Activated gamma-delta T cell treated with anti-CD3 and anti-CD28 coated beads, Interleukin-2, amount 50 U/mL, for 16 hours (primary cell): ENCODE results near the gene SMOC2.
"Not testable (repeated sequence)": the region's sequence is repeated elsewhere in the genome, so short reads cannot be mapped to it uniquely, and the experiment has no call there.

Source experiments
- DNase-seq: peaks from one replicate; pipeline ENCODE4 v3.0.0-alpha.2; 2020; ENCODE audit warnings: low read depth

The SMOC2 gene

DNA sequence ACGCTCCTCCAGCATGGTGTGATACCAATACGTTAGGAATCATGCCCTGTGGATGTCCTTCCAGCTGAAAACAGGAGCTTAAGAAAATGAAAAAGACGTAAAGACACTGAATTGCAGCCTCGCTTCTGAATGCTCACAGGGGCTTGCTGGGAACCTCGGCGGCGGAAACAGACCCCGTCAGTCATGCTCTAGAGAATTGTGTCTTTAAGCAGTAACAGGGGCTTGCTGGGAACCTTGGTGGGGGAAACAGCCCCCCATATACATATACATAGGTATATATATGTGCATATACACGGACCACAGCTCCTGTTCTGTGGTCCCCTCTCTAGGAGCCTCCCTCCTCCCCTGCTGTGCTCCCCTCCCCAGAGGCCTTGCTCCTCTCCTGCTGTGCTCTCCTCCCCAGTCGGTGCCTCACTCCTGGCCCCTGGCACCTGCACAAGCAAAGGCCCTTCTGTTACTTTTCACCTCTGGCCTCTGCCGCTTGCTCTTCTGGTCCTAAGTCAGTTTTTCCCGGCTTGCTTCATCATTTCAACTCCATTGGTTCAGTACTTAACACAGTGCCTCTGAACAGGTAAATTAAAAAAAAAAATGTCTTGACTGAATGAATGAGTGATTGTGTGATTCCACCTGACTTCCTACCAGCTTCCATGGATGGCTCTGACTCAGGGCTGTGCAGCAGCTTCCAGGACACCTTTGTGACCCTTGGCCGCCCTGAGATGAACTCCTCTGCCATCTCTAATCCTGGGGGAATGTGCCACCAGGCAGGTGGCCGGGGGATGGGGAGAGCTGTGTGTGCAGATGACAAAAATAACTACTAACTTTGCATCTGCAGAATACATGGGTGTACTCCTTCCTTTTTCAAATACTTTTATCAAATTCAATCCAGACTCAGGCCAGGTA, 246.1 kb downstream of the SMOC2 start:
- no peak for DNase-seq

DNA sequence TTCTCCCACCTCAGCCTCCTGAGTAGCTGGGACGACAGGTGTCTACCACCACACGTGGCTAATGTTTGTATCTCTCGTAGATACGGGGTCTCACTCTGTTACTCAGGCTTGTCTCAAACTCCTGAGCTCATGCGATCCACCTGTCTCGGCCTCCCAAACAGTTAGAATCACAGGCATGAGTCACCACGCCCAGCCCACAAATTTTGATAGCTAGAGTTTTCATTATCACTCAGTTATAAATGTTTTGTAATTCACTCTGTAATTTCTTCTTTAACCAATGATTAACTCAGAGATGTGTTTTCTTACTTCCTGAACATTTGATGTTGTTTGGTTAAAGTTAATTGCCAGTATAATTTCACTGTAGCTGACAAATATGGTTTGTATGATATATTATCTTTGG, 249.3 kb downstream of the SMOC2 start:
- no peak for DNase-seq

DNA sequence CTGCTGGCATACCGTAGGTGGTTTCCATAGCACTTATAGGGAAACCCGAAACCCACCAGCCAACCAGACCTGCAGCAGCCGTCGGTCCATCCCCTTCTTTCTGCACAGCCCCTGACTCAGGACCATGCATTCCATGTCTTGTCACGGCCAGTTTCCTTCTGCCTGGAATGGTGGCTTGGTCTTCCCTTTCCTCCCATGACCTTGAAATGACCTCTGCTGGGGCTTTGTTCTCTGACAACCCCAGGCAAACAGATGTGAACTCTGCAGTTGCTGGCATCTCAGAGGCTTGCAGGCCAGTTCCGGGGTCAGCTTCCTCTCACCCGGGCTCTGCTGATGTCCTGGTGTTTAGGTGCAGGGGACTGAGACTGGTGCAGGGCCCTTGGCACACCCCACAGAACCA, 250.8 kb downstream of the SMOC2 start:
- no peak for DNase-seq

DNA sequence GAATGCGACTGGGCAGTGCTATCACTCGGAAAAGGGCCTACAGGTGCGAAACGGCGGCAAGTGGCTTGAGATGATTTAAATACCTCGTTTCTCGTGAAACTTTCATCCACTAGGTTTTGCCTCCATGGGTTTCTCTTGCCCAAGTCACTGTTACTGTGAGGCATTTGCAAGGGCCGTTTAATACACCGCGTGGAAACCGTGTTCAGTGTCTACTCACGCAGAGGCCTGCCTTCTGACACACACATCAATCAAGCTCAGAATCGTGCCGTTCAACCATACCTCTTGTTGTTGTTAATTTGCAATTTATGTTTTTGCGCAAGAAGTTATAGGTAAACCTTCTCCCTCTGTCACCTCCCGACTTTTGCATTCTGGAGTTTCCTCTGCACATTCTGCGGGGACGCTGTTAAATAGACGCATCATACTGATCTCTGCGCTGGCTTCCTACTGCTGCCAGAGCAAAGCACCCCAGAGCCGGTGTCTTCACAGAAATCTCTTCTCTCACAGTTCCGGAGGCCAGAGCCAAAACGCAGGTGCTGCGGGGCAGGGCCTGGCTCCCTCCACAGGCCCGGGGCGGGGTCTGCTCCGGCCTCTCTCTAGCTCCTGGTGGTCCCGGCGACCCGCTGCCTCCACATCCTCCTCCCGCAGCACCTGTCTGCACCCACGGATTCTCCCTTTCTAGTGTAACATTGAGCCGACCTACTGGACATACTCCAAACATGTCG, 251.4 kb downstream of the SMOC2 start:
- no peak for DNase-seq

DNA sequence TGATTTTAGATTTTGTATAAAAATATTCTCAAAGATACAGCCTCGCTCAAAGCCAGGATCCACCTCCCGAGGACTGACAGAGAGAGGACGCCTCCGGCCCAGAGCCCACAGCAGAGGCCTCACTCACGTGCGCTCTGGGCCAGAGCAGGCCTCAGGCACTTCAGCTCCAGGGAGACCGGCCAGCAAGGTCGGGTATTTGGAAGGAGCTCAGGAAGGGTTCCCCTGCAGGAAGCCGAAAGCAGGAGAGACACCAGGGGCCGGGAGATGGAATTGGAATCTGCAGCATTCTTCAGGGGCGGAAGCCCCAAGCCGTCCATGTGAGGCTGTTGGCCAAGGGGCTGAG, 251.9 kb downstream of the SMOC2 start:
- DNase-seq: not testable (repeated sequence)

DNA sequence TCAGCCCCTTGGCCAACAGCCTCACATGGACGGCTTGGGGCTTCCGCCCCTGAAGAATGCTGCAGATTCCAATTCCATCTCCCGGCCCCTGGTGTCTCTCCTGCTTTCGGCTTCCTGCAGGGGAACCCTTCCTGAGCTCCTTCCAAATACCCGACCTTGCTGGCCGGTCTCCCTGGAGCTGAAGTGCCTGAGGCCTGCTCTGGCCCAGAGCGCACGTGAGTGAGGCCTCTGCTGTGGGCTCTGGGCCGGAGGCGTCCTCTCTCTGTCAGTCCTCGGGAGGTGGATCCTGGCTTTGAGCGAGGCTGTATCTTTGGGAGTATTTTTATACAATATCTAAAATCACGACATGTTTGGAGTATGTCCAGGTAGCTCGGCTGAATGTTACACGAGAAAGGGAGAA, 253.8 kb downstream of the SMOC2 start:
- DNase-seq: not testable (repeated sequence)

DNA sequence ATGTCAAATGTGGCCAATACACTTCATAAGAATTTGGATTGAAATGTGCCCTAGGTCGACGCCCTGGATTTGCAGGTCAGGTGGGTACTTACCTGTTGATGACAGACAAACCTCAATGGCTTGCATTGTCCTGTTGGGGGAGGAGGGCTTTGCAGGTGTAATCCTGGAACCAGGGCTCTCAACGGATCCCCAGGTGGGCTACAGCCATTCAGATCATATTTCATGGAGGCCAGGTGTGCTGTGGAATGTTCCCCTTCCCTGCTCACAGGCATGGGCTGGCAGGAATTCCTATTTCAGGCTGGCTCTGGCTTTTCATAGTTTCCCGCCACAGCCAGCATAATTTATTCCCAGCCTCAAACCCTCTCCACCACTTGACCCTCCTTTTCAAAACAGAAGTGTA, 254.7 kb downstream of the SMOC2 start:
- DNase-seq: no peak

DNA sequence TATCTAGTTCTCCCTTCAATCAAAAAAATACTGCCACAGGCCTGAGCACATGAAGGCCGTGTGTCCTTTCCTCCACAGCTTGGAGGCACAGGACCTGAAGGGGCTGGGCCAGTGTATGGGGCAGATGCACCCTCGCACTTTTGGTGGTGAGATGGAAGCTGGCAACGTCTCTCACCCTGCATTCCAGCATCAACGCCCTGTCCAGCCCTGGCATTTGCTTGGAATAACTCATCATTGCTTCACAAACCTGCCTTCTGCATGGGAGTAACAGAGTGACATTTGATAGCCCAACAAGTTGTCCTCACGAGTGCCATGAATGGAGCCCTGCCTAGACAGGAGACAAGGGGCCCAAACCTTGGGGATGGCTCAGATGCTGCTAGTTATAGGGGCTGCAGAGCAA, 257.9 kb downstream of the SMOC2 start:
- no peak for DNase-seq

DNA sequence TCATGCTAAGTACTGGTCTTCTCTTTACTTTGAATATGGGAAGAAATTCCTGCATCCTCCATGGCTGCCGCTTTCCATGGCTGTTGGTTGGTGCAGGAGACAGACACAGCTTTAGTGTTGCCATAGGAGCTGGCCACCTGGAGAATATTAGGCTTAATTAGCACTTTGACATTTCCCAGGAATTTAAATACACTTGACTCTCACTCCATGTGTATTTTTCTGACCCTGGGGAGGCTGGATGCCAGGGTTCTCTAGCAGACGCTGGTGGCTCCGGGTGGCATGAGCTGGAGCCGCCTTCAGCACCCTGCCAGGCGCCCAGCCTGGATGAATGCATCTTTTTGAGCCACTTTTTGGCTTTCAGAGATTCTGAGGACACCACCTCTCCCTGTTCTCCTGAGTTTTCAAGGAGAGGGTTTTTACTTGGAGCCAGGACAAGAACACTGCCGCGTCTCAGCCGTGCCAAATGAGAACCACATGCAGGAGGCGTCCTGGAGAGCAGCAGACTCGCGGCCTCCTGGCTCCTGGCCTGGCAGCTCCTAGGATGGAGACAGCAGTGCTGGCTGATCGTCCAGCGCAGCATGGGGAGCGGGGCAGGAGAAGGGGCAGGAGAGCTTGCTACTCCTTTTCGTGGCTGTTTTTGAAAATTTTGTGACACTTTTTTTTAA, 258.8 kb downstream of the SMOC2 start:
- DNase-seq: no peak

DNA sequence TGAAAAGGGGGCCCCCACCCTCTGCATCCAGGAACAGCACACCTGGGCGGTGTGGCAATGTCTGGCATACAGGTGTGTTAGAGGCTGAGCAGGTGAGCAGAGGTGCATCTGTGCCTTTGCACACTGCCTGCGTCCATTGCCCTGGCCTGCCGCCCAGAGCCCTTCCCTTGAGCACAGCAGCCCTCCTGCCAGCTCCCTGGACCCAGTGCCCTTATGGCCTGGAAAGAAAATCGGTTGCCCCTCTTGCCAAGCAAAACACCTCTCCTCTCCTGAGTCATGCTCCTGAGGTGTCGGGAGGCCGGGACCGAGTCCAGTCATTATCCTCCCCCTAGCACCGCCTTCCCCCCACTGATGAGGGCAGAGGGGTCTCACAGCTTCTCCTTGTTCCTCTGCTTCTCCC, 259.9 kb downstream of the SMOC2 start:
- DNase-seq: no peak

DNA sequence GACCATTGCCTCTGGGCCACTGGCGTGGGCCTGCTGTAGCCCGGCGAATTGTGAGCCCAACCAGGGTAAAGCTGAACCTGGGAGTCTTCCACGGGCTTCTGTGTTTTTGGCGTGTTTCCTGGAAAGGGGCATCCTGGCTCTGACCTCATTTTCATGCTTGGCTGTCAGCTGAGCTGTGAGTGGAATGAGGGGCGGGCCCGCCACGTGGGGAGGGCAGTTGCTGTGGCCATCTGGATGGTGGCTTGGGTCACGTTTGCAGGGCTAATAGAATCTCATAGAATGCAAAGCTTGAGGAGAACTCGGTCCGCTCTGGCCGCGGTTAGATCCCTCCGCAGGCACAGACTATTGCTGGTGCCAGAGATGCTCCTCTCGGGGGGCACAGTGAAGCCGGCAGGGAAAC, 263.0 kb downstream of the SMOC2 start:
- DNase-seq: no peak

DNA sequence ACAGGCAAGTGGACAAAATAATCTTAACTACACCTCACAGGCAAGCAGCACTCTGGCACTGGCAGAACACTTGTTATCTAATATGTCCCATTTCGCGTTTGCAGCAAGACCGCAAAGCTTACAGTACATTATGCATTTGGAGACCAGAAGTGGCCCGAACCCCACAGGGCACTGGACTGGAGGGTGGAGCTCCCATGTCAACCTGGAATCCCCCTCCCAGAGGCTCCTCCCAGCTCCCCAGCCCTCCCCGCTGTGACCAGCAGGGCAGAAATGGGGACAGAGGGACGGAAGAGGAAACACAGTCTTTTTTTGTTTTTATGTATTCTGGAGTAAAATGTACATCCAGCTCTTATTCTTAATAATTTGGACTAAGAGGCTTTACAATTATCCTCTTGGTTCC, 263.7 kb downstream of the SMOC2 start:
- DNase-seq: no peak

DNA sequence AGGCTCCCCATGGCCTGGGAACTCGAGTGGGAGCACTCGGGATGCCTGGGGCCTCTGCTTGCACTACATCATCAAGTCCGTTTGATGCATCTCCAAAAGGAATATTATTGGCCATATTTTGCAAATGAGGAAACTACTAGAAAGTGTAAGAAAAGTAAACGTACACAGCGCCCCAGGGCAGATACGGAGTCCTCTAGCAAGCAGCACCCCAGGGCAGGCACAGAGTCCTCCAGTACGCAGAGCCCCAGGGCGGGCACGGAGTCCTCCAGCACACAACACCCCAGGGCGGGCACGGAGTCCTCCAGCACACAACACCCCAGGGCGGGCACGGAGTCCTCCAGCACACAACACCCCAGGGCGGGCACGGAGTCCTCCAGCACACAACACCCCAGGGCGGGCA, 264.3 kb downstream of the SMOC2 start:
- not testable (repeated sequence) for DNase-seq

DNA sequence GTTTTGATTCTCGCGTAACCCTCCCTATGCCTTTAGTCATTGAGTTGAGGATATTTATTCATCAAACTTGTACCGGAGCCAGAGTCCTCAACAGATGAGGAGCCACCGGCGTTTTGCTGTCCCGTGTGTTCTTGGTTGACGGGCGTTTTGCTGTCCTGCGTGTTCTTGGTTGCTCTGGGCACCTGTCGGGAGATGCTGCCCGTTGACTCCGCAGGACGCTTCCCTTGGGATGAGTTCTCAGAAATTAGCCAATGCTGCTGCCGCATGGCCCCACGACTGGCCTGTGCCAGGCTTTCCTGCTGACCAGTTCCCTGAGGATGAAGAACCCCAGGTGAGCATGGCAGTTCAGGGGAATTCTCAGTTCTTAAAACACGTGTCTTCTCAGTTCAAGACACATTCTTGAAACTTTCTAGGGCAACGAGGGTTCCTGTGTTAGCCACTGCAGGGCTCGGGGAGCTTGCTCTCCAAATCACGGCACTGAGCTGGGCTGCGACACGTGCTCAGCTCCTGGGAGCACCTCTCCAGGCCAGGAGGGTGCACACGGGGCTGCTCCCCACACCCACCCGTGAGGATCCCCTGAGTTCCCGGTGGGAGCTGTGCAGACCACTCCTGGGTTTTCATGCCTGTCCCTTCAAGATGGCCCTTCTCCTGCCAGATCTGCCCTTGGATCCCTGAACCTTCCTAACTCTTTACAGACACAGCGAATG, 265.6 kb downstream of the SMOC2 start:
- no peak for DNase-seq

DNA sequence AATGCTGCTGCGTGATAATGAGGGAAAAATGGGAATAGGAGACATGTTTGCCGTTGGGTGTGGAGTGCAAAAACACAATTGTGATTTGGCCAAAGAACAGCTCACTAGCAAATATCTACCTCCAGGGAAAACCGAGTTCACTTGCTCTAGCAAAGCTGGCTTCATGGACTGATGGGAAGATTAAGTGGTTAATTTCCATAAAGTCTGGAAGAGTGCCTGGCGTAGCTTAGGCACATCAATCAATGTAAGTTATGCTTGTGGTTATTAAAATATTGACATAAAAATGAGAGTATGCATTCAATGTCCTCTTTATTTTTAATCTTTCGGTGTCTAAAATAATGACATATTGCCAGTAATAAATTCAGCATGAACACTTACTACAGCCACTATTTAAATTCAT, 267.5 kb downstream of the SMOC2 start:
- DNase-seq: no peak

DNA sequence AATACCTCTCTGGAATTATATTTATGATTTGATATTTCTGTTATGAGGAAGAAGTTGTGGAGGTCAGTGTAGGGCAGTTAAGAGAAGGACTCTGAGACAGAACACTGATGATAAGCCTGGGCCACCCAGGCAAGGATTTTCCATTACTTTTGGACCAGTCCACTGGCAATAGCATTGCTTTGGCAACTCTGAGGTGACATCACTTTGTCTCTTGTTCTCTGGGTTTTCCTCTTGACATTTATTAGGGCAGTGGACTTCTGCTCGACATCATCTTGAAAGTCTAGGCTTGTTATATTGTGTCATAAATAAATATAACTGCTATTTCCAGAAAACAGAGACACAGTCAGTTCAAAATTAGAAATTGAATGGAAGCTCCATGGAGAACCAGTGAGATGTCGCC, 268.0 kb downstream of the SMOC2 start:
- no peak for DNase-seq

DNA sequence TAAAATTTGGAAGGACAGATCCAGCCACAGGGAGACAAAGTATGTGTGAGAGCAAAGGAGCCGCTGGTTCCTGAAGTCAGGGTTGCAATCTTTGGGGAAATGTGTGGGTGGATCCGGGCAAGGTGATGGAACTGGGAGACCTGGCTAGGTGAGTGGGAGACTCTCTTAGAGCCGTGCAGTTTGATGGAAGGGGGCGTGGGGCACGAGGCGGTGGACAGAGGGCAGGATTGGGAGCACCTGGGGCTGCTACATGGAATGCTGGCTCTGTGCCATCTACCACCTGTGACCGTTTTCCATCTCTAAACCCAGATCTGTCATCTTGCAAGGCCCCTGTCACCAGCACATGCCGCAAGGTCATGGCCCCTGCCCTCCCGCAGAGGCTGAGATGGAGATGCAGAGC, 268.4 kb downstream of the SMOC2 start:
- DNase-seq: no peak

DNA sequence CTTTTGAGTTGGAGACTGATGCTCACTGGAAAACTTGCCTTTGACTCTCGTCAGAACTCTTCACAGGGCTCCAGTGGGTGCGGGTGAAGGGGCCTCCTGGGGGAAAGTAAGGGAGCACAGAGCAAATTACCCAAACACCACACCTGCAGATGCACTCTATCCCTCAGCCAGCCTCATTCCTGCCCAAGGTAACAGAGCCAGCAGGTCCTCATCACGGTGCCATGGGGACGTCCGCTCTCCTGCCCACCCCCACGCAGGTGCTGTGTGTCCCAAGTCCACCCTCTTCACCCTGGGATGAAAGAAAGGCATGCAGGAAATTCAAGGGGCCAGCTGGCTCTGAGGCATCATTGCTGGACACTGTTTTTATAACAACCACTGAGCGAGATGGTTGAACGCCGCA, 269.0 kb downstream of the SMOC2 start:
- no peak for DNase-seq

DNA sequence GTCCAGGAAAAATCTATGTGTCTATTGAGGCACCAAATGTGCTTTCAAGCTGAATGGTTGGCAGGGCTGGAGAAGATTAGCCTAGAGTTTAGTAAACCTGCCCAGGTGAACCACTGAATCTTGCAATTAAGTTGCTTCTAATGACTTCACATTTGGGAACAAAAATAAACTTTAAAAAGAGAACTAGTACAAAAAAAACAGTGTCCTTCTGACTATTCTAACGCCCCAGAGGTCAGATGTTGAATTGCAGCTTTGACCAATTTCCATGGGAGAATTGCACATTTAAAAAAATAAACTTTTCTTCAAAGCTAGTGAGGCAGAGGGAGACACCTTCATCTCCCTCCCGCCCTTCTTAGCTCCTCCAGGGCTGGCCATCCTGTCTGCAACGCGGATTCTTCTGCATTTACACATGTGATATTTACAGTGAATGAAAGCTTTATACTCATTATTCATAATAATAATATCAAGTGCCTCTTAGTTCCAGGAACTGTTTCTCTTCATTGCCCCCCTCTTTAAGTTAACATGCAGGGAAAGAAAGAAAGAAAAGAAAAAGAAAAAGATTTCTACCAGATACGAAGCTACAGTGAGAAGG, 270.2 kb downstream of the SMOC2 start:
- no peak for DNase-seq

DNA sequence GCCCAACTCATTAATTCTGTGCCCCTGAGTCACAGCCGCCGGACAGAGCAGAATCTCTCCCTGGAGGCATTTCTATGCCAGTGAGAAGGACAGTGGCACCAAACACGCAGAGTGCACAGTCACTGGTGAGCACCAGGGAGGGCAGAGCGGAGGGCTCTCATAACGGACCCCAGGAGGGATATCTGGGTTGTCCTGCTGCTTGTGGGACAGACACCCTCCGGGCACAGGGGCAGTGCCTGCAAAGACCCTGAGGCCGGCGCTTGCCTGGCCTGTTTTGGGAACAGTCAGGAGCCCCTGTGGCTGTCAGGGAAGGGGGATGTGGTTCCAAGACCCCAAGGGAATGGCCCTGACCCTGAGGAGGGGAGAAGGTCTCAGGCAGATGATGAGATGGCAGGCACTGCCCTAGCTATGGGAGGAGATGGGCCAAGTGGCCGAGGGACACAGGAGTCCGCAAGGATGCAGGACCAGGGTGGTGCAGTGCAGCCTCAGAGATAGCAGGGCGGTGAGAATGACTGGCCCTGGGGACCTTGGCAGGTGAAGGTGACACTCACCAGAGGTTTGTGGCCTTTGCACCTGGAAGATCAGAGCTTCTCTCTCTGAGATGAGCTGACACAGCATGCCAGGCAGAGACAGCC, 270.8 kb downstream of the SMOC2 start:
- no peak for DNase-seq

DNA sequence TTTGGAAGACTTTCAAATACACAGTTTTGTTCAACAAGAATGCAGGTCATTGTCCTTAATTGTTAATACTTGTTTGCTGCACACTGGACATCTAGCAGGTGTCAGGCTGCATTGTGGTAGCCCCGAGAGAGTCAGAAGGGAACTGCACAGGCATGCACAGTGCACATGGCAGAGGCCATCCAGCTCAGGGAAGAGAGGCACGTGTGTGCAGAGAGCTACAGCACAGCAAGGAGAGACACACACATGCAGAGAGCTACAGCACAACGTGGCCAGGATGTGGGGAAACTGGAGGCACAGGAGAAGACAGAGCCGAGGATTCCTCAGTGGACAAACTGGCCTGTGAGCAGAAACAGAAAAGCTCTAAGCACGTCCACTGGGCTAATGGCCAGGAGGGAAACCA, 272.0 kb downstream of the SMOC2 start:
- no peak for DNase-seq

DNA sequence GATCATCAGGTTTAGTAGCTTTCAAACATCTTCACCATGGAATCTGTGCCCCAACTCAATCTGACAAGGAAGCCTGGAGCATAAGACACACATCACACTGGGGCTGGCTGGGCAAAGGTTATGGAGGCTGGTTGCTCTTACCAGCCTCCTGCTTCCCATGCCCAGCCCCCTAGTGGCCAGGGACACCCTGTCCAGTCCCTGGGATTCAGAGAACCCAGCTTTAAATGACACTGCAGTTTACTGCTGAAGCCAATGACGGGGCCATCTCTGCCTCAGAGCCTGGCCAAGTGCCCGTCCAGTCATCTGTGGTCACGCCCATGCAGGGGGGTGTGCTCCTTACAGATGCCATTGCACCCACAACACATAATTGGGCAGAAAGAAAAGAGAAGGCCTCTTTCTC, 272.9 kb downstream of the SMOC2 start:
- DNase-seq: no peak
